ENCODE data around the gene RABGAP1L. TPM values are rescaled to one million over a fixed set of nuclear protein-coding genes. Genes with fewer than 3 reads are reported as not detected.
"Not testable (repeated sequence)": the region's sequence is repeated elsewhere in the genome, so short reads cannot be mapped to it uniquely, and the experiment has no call there.

Gene RABGAP1L
- total RNA-seq, 6 experiments from 2014 or later, result 11.7 to 23.1 (median 18.5) TPM

DNA sequence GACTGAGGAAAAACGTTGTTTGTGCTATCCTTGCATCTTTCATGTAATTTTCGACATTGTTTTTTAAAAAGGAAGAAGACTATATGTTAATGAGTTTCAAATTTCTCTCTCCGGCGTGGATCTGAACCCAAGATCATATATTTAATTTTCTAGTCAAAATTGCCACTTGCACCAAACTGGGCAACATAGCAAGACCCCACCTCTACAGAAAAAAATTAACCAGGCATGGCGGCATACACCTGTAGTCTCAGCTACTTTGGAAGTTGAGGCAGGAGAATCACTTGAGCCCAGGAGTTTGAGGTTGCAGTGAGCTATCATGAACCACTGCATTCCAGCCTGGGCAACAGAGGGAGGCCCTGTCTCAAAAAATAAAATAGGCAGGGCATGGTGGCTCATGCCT is 16.5 kb upstream of the RABGAP1L start:
- TF ChIP-seq POLR2A (IDR thresholded peaks at IDR 0.05), result no peak
- TF ChIP-seq, protein P1, sequence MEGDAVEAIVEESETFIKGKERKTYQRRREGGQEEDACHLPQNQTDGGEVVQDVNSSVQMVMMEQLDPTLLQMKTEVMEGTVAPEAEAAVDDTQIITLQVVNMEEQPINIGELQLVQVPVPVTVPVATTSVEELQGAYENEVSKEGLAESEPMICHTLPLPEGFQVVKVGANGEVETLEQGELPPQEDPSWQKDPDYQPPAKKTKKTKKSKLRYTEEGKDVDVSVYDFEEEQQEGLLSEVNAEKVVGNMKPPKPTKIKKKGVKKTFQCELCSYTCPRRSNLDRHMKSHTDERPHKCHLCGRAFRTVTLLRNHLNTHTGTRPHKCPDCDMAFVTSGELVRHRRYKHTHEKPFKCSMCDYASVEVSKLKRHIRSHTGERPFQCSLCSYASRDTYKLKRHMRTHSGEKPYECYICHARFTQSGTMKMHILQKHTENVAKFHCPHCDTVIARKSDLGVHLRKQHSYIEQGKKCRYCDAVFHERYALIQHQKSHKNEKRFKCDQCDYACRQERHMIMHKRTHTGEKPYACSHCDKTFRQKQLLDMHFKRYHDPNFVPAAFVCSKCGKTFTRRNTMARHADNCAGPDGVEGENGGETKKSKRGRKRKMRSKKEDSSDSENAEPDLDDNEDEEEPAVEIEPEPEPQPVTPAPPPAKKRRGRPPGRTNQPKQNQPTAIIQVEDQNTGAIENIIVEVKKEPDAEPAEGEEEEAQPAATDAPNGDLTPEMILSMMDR (IDR thresholded peaks at IDR 0.05), result no peak
- WGBS (ENCODE audit: insufficient coverage, low coverage, low lambda C conversion rate, missing lambda C conversion rate), result 79% methylated on average over 4 of the region's 5 CpGs
- ATAC-seq (no peak), DNase-seq (no peak)
- intact Hi-C loops (cut with DNase I), result no loop called here
- no peaks in the 10 kb centered on the region for H3K4me1 ChIP-seq
- H3K27ac ChIP-seq, result no peak overlapping the region
- H3K27me3 ChIP-seq, result no peaks in the 10 kb centered on the region
- no peaks in the 10 kb centered on the region for H3K9me3 ChIP-seq
- H3K36me3 ChIP-seq, result no peaks in the 10 kb centered on the region
- no peak overlapping the region for H3K4me3 ChIP-seq

DNA sequence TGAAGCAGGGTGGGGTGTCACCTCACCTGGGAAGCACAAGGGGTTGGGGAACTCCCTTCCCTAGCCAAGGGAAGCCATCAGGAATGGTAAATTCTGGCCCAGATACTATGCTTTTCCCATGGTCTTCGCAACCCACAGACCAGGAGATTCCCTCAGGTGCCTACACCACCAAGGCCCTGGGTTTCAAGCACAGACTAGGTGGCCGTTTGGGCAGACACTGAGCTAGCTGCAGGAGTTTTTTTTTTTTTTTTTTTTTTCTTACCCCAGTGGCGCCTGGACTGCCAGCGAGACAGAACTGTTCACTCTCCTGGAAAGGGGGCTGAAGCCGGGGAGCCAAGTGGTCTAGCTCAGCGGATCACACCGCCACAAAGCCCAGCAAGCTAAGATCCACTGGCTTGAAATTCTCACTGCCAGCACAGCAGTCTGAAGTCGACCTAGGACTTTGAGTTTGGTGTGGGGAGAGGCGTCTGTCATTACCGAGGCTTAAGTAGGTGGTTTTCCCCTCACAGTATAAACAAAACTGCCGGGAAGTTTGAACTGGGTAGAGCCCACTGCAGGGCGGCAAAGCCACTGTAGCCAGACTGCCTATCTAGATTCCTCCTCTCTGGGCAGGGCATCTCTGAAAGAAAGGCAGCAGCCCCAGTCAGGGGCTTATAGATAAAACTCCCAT is 15.5 kb upstream of the RABGAP1L start:
- H3K27me3 ChIP-seq; intact Hi-C loops (cut with DNase I); H3K4me3 ChIP-seq; H3K27ac ChIP-seq; H3K36me3 ChIP-seq; H3K4me1 ChIP-seq; H3K9me3 ChIP-seq: not testable (repeated sequence)
- ATAC-seq (peak in 1 of 4 donors; percentile 75), DNase-seq (peak in 1 of 3 donors; percentile 24)
- 60% methylated on average over 8 of the region's 12 CpGs for WGBS (ENCODE audit: insufficient coverage, low coverage, low lambda C conversion rate, missing lambda C conversion rate)

DNA sequence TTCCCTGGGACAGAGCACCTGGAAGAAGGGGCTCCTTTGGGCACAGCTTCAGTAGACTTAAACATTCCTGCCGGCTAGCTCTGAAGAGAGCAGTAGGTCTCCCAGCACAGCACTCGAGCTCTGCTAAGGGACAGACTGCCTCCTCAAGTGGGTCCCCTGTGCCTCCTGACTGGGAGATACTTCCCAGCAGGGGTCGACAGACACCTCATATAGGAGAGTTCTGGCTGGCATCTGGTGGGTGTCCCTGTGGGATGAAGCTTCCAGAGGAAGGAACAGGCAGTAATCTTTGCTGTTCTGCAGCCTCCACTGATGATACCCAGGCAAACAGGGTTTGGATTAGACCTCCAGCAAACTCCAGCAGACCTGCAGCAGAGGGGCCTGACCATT is 14.9 kb upstream of the RABGAP1L start:
- H3K9me3 ChIP-seq; DNase-seq; intact Hi-C loops (cut with DNase I); H3K4me1 ChIP-seq; ATAC-seq; H3K27me3 ChIP-seq; H3K4me3 ChIP-seq; H3K27ac ChIP-seq; H3K36me3 ChIP-seq: not testable (repeated sequence)
- 85% methylated on average over 2 of the region's 3 CpGs for WGBS (ENCODE audit: insufficient coverage, low coverage, low lambda C conversion rate, missing lambda C conversion rate)

DNA sequence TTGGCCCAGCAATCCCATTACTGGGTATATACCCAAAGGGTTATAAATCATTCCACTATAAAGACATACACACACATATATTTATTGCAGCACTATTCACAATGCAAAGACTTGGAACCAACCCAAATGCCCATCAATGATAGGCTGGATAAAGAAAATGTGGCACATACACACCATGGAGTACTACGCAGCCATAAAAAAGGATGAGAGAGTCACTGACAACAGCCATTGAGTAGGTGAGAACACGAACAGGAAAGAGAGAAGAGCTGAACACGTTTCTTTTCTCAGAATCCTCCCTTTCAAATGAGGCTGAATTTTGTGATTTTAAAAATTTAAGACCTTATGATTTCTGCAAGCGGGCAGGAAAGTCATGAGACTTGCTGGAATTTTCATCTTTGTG is 10.1 kb upstream of the RABGAP1L start:
- Histone ChIP-seq H3K4me1 (no peaks in the 10 kb centered on the region), H3K36me3 (no peaks in the 10 kb centered on the region), H3K27me3 (no peaks in the 10 kb centered on the region), H3K27ac (no peak overlapping the region), H3K9me3 (no peaks in the 10 kb centered on the region), H3K4me3 (no peak overlapping the region)
- ATAC-seq (no peak), DNase-seq (no peak)
- no peak for TF ChIP-seq POLR2A (IDR thresholded peaks at IDR 0.05)
- TF ChIP-seq, protein P1 (IDR thresholded peaks at IDR 0.05), result no peak
- intact Hi-C loops (cut with DNase I), result no loop called here
- WGBS (ENCODE audit: insufficient coverage, low coverage, low lambda C conversion rate, missing lambda C conversion rate), result 57% methylated on average over 4 of the region's 4 CpGs

DNA sequence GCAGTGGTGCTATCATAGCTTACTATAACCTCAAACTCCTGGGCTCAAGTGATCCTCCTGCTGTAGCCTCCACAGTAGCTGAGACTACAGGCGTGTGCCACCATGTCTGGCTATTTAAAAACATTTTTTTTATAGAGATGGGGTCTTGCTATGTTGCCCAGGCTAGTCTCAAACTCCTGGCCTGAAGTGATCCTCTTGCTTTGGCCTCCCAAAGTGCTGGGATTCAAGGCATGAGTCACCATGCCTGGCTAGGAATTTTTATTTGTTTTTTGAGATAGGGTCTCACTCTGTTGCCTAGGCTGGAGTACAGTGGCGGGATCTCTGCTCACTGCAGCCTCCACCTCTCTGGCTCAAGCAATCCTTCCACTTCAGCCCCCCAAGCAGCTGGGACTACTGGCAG is 8.8 kb upstream of the RABGAP1L start:
- Histone ChIP-seq H3K27ac (no peak overlapping the region), H3K27me3 (no peaks in the 10 kb centered on the region), H3K4me3 (no peak overlapping the region), H3K4me1 (no peaks in the 10 kb centered on the region), H3K9me3 (no peaks in the 10 kb centered on the region), H3K36me3 (no peaks in the 10 kb centered on the region)
- intact Hi-C loops (cut with DNase I), result no loop called here
- no CpG with 5 or more reads among the region's 2 CpGs for WGBS (ENCODE audit: insufficient coverage, low coverage, low lambda C conversion rate, missing lambda C conversion rate)
- ATAC-seq (no peak), DNase-seq (no peak)
- no peak for TF ChIP-seq POLR2A (IDR thresholded peaks at IDR 0.05)

DNA sequence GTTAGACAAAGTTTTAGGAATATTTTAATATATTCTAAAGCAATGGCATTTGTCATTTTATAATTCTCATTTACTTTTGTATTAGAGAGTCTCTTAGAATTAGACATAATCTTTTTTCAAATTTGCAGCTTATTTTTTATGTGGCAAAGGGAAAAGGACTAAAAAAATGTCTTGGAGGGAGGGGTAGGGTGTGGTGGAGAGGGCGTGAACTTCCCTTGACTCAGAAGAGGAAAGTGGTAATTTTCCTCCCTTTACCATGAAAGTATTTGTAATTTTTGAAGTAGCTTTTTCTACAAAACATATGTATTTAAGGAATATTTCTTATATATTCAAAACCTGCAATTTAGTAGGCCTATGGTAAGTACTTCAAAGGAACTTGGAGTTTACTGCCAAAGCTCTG is 6.9 kb upstream of the RABGAP1L start:
- 67% methylated on average over 1 of the region's 1 CpG for WGBS (ENCODE audit: insufficient coverage, low coverage, low lambda C conversion rate, missing lambda C conversion rate)
- TF ChIP-seq, protein P1 (IDR thresholded peaks at IDR 0.05), result no peak
- no peak for TF ChIP-seq POLR2A (IDR thresholded peaks at IDR 0.05)
- Histone ChIP-seq H3K36me3 (no peaks in the 10 kb centered on the region), H3K27ac (no peak overlapping the region), H3K4me1 (no peaks in the 10 kb centered on the region), H3K9me3 (no peaks in the 10 kb centered on the region), H3K4me3 (no peak overlapping the region), H3K27me3 (no peaks in the 10 kb centered on the region)
- DNase-seq, result no peak
- ATAC-seq, result no peak
- intact Hi-C loops (cut with DNase I), result no loop called here

Measured in right lobe of liver (tissue), 6 donors.